ENCODE results near the gene MC3R.
"Not testable (repeated sequence)": the region's sequence is repeated elsewhere in the genome, so short reads cannot be mapped to it uniquely, and the experiment has no call there.

Gene MC3R

GRCh38 chr20:56247954-56248782, at the start of gene MC3R:
Gene MC3R (plus strand): TSS chr20:56248732. CDS start chr20:56248844, 112 bp downstream.
- DNase-seq, result no peak

- no peak for DNase-seq
Measured at GRCh38 chr20:56200456-56200855, 48.1 kb upstream of the MC3R start.

GRCh38 chr20:56202493-56203077, 45.9 kb upstream of the MC3R start:
- no peak for DNase-seq

GRCh38 chr20:56204206-56204605, 44.3 kb upstream of the MC3R start:
- DNase-seq, result no peak

GRCh38 chr20:56205346-56205745, 43.2 kb upstream of the MC3R start:
- no peak for DNase-seq

GRCh38 chr20:56207656-56208055, 40.9 kb upstream of the MC3R start:
- DNase-seq, result no peak

- DNase-seq, result no peak
Measured at GRCh38 chr20:56208121-56208520, 40.4 kb upstream of the MC3R start.

GRCh38 chr20:56211051-56211450, 37.5 kb upstream of the MC3R start:
- DNase-seq, result no peak

- no peak for DNase-seq
Measured at GRCh38 chr20:56212091-56212490, 36.4 kb upstream of the MC3R start.

GRCh38 chr20:56213321-56213720, 35.2 kb upstream of the MC3R start:
- no peak for DNase-seq

- DNase-seq, result no peak
Measured at GRCh38 chr20:56215115-56215514, 33.4 kb upstream of the MC3R start.

- no peak for DNase-seq
Measured at GRCh38 chr20:56217829-56218228, 30.7 kb upstream of the MC3R start.

- DNase-seq, result not testable (repeated sequence)
Measured at GRCh38 chr20:56221186-56221585, 27.3 kb upstream of the MC3R start.

GRCh38 chr20:56222201-56222600, 26.3 kb upstream of the MC3R start:
- DNase-seq, result no peak

- DNase-seq, result no peak
Measured at GRCh38 chr20:56222945-56223344, 25.6 kb upstream of the MC3R start.

GRCh38 chr20:56223352-56223751, 25.2 kb upstream of the MC3R start:
- no peak for DNase-seq

- DNase-seq, result no peak
Measured at GRCh38 chr20:56228021-56228420, 20.5 kb upstream of the MC3R start.

GRCh38 chr20:56229812-56230211, 18.7 kb upstream of the MC3R start:
- no peak for DNase-seq

- no peak for DNase-seq
Measured at GRCh38 chr20:56234110-56234509, 14.4 kb upstream of the MC3R start.

- no peak for DNase-seq
Measured at GRCh38 chr20:56237335-56237734, 11.2 kb upstream of the MC3R start.

GRCh38 chr20:56244259-56244658, 4.3 kb upstream of the MC3R start:
- DNase-seq, result no peak

GRCh38 chr20:56245761-56246160, 2.8 kb upstream of the MC3R start:
- no peak for DNase-seq

- DNase-seq, result no peak
Measured at GRCh38 chr20:56249244-56249955, 868 bp downstream of the MC3R start.

GRCh38 chr20:56249956-56250355, 1.4 kb downstream of the MC3R start:
- no peak for DNase-seq
